K562 (cell line): ENCODE data around the gene OXLD1. TPM values are rescaled to one million over a fixed set of nuclear protein-coding genes. Genes with fewer than 3 reads are reported as not detected.

Experiments
- MGA ChIP-seq: fragments of 450-650 bp; IDR thresholded peaks from 2 replicates; pipeline ENCODE4 v1.6.1; 2016; ENCODE audit warnings: mild to moderate bottlenecking, moderate library complexity
- polyA plus RNA-seq, 8 experiments: library from polyadenylated mRNA; depleted of rRNA in 4 of 8; stranded (reverse) in 5 of 8; unstranded in 3 of 8; fragments of >200 nt; fragmentation: Nextera tagmentation in 2 of 8; fragmentation: Illumina TruSeq in 1 of 8; extraction: Ambion mirVana in 2 of 8; extraction: Trizol in 1 of 8; gene quantifications; 2 replicates each; pipeline versions ENCODE4 v1.2.1 to v1.2.3, GENCODE V29; 2011 to 2014; ENCODE audit warnings: inconsistent platforms in 1 of 8, missing spikeins in 1 of 8
- total RNA-seq, 7 experiments: library from RNA; depleted of rRNA in 6 of 7; stranded (reverse); fragments of >200 nt in 6 of 7; fragmentation: Illumina TruSeq in 2 of 7; extraction: Trizol in 2 of 7; gene quantifications; 2 replicates each; pipeline versions ENCODE4 v1.2.1 to v1.2.3, GENCODE V29; 2011 to 2021; ENCODE audit warnings: low replicate concordance in 1 of 7
- TF ChIP-seq, protein P1 (sequence below): IDR thresholded peaks from 2 replicates; pipeline ENCODE4 v1.6.1; 2012; ENCODE audit warnings: low read depth, low read length, improper control_type of control experiment, borderline replicate concordance
- TF ChIP-seq, protein P2 (sequence below), 2 experiments: fragments of 250-450 bp in 1 of 2; fragments of 450-650 bp in 1 of 2; sonication (Bioruptor Pico) in 1 of 2; IDR thresholded peaks; 2 replicates each; pipeline versions ENCODE4 v1.6.1 to v1.8.0; 2016 to 2021; ENCODE audit warnings: mild to moderate bottlenecking in 2 of 2, moderate library complexity in 2 of 2, missing compliant biosample characterization in 1 of 2, missing genetic modification characterization in 1 of 2

OXLD1 gene
- total and polyA plus RNA-seq, 9 of the 15 experiments (the other 6 are each of a cell fraction or from before 2014, with no cell fraction given): 4.4 to 115 (median 29.3) TPM

GRCh38 chr17:81666092-81666341, 388 bp downstream of the OXLD1 start (continued):
- TF ChIP-seq MGA: no peak
- TF ChIP-seq, protein P1, sequence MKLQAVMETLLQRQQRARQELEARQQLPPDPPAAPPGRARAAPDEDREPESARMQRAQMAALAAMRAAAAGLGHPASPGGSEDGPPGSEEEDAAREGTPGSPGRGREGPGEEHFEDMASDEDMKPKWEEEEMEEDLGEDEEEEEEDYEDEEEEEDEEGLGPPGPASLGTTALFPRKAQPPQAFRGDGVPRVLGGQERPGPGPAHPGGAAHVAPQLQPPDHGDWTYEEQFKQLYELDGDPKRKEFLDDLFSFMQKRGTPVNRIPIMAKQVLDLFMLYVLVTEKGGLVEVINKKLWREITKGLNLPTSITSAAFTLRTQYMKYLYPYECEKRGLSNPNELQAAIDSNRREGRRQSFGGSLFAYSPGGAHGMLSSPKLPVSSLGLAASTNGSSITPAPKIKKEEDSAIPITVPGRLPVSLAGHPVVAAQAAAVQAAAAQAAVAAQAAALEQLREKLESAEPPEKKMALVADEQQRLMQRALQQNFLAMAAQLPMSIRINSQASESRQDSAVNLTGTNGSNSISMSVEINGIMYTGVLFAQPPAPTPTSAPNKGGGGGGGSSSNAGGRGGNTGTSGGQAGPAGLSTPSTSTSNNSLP: no peak
- TF ChIP-seq, protein P2, sequence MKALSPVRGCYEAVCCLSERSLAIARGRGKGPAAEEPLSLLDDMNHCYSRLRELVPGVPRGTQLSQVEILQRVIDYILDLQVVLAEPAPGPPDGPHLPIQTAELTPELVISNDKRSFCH (CRISPR knock-in tag; IDR thresholded peaks at IDR 0.05): no peak
- TF ChIP-seq, protein P2 (tag; IDR thresholded peaks at IDR 0.05): no peak
